Lung microvascular endothelial cell (primary cell): ENCODE measurements around the gene ALCAM. TPM values are rescaled to one million over a fixed set of nuclear protein-coding genes. Genes with fewer than 3 reads are reported as not detected.
A peak's percentile ranks its signal among the peaks of the same experiment; 100 is the strongest.
"Not testable (repeated sequence)": the region's sequence is repeated elsewhere in the genome, so short reads cannot be mapped to it uniquely, and the experiment has no call there.

ENCODE experiments used
- DNase-seq, 2 donors: peaks; one replicate each; pipeline versions ENCODE4 v3.0.0 to v3.0.0-alpha.2; 2010; ENCODE audit warnings: low read depth in 2 of 2
- total RNA-seq: library from RNA; depleted of rRNA; stranded (reverse); fragments of >200 nt; gene quantifications from 2 replicates; pipeline ENCODE4 v1.2.1, GENCODE V29; 2014

The ALCAM gene
- total RNA-seq, 1 donor from 2014 or later = 21.4 TPM

DNA sequence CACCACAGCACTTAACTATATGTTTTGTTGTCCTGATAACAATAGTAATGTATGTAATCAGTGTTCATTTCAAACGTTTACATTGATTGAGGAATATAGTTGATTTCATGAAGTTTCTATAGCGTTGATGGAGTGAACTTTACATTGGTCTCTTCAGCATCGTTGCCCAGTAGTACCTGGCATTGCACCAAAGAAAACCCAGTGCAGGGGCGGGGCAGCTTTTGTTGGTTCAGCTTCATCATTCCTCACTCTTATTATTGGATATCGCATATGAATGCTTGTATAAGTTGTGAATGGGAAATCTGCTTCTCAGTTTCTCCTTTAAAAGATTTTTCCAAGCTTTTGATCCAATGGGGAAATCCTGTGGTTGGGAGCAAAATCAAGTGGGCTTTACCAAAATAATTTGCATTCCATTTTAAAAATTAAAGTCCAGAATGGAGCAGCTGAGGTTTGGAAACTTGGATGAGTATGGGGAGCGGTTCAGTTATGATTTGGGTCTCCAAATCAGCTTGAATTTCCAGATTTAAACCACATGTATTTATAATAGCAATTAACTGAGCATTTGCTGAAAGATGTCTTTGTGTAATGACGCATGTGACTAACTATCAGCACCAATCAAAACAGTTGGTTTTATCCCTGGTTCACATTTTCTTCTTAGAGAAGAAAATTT, 213.7 kb downstream of the ALCAM start:
- peak in 1 of 2 donors; percentile 56 for DNase-seq

DNA sequence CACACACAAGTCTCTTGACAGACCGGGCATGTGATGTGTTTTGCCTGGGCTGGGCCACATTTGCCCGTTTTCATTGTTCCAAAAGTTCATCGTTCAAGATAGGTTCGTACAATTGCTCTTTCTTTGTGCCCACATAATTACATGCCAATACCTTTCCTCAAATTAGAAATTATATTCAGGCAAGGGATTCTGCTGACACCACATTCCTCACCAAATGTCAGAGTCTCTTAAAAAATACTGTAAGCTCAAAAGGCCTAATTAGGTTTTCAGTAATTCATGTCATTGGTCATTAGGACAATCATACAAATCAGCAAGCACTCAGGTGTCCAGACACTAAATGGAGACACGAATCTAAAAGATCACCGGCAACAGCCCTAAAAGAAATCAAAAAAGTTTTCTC, 215.3 kb downstream of the ALCAM start:
- DNase-seq = no peak

DNA sequence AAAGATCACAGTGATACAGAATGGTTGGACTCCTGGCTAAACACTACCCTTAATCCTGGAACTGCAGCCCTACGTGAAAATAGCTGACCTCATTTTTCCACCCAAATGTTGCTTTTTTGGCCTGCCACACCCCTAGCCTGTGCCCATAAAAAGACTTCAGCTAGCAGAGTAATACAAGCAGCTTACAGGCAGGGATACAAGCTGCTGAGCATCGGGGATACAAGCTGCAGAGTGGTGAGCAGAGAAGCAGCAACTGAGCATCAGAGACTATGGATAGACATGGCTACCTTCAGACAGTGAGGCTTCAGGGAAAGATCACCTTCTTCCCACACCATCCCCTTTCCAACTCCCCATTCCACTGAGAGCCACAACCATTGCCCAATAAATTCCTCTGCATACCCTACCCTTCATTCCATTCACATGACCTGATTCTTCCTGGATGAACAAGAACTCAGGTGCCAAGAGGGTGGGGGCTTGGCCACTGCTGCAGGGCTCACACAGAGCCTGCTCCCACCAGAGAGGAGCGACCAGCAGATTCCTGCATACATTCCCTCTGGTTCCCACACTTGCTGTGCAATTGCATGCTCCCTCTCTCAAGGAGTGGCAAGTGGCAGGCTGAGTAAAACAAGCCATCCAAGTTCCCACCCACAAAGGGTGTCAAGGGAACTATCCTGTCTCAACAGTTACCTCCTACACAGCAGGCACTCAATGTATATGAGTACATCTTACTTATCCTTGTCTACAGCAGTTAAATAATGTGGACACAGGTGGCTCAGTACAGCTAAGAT, 217.5 kb downstream of the ALCAM start:
- no peak for DNase-seq

DNA sequence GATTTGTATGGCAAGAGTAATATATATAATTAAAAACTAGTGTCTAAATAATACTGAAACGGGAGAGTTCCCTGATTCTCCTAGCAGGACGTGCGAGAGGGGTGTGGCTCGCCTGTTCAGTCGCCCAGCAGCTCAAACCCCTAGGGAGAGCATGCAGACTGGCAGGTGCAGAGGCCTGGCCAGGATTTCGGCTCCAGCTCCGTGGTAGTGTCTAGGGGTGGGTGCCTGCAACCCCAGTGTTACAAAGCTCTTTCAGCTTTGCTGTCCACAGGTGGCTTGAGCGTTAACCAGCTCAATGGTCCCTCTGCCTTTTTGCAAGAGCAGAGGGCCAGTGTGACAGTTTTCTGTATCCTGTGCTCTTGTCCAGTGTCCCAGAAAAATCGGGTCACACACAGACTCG, 226.6 kb downstream of the ALCAM start:
- DNase-seq = no peak

DNA sequence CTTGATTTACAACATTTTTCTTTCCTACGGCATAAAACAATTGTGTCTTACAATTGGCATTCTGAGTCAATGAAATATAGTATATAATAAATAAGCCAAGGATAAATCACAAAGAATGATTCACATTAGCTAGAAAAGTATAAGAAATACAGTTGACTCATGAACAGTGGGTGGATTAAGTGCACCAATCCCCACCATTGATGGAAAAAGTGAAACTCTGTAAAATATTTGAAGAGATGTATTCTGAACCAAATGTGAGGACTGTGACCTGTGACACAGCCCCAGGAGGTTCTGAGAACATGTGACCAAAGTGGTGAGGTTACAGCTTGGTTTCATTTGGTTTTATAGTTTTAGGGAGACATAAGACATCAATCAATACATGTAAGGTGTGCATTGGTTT, 227.5 kb downstream of the ALCAM start:
- DNase-seq = no peak

DNA sequence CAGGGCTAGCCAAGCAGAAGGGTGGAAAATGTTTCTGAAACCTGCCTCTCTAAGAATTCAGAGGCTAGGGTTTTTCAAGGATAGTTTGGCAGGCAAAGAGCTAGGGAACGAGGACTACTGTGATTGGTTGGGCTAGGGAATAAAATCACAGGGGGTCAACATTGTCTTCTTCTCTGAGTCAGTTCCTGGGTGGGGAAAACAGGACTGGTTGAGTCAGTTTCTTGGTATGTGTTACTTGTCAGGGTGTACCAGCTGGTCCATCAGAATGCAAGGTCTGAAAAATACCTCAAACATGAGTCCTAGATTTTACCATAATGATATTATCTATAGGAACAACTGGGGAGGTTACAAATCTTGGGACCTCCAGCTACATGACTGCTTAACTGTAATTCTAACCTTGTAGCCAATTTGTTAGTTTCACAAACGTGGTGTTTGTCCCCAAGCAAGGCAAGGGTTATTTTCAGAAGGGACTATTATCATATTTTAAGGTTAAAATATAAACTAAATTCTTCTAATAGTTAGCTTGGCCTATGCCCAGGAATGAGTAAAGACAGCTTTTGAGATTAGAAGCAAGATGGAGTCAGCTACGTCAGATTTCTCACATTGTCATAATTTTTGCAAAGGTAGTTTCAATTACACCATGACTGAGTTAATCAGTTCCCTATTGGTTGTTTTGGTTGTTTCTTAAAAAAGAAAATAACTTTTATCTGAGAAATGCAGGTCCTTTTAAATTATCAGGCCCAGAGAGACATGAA, 231.5 kb downstream of the ALCAM start:
- peak in 1 of 2 donors; percentile 76 for DNase-seq

DNA sequence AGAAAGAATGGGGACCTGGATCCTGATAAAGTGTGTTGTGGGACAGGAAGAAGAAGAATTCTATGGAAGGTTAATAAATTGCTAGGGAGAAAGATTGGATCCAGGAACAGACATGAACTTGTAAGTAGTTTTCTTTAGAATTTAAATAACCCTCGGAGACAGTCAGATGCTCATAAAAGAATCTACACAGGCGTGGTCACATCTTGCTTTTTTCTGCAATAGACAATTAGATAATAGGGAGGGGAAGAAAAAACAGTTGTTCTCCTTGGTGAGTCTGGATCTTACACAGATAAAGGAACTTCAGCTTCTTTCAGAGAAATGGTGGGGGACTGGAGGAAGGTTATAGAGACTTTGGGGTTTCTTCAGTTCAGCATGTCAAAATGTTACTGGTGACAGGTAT, 232.6 kb downstream of the ALCAM start:
- no peak for DNase-seq

DNA sequence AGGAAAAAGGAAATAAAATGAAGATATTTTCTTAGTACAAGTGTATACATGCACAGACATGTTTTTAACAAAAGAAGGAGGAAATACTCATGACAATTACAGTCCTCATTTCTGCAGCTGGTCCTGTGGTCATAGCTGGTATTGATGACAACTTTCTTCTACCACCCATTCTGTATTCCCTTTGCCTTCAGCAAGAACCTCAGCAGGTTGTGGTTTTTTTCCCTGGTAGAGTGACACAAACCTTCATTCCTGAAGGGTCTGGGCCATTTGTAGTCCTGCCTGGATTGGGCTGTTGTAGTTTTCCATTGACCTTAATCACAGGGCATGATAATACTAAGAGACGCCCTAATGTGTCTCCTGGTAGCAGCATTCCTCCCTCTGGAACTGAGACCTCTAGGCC, 235.0 kb downstream of the ALCAM start:
- not testable (repeated sequence) for DNase-seq

DNA sequence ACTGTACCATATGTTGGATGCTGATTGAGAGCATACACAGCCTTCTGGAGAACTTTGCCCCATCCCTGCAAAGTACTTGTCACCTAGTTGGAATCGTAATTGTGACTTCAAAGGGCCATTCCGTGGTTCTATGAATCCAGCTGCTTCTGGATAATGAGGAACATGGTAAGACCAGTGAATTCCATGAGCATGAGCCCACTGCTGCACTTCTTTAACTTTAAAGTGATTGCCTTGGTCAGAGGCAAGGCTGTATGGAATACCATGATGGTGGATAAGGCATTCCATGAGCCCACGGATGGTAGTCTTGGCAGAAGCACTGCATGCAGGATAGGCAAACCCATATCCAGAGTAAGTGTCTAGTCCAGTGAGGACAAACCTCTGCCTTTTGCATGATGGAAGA, 235.6 kb downstream of the ALCAM start:
- DNase-seq = not testable (repeated sequence)

DNA sequence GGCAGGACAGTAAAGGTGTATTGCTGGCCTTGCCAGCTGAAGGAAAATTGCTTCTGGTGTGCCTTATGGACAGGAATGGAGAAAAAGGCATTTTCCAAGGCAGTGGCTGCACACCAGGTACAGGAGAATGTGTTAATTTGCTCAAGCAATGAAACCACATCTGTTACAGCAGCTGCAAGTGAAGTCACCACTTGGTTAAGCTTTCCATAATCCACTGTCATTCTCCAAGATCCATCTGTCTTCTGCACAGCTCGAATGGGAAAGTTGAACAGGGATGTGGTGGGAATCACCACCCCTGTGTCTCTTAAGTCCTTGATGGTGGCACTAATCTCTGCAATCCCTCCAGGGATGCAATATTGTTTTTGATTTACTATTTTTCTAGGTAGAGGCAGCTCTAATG, 236.8 kb downstream of the ALCAM start:
- not testable (repeated sequence) for DNase-seq

DNA sequence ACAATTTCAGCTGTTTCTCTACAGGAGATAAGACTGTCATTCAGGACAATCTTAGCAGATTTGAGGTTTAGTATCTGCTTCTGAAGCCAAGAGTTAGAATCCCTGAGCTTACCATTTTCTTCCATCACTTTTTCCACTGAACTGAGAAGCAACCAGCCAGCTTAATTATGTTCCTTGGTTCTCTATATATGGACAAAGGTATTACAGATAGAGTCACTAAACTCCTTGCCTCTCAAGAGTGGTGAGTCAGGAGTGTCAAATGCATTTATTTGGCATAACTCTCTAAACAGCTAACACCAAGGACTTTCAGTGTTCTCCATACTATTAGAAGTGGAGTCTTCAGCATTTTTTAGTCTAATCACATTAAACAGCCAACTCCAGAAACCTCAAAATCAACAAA, 239.3 kb downstream of the ALCAM start:
- no peak for DNase-seq

DNA sequence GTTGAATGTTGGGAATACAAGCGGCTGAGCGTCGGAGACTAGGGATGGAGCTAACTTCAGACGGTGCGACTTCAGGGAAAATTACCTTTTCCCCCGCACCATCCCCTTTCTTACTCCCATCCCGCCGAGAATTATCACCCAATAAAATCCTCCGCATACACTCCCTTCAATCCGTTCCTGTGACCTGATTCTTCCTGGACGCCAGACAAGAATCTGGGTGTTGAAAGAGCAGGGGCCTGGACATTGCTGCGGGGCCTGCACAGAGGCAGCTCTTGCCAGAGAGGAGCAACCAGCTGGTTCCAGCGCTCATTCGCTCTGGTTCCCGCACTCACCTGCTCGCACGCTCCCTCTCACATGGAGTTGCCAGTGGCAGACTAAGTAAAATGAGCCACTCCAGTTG, 241.9 kb downstream of the ALCAM start:
- DNase-seq = no peak

DNA sequence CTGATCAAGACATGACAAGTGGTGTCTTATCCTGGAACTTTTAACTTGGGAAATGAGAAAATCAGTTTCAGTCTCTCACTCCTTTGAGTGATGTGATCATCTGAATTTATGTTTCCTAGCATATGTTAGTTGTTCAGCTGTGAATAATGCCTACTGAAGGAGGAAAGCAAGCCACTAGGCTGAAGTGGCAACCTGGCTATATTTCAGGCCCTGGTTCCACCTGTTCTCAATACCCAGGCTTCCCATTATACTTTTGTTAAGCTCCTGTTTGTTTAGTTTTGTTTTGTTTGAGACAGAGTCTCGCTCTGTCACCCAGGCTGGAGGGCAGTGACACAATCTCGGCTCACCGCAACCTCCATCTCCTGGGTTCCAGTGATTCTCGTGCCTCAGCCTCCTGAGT, 243.8 kb downstream of the ALCAM start:
- no peak for DNase-seq

DNA sequence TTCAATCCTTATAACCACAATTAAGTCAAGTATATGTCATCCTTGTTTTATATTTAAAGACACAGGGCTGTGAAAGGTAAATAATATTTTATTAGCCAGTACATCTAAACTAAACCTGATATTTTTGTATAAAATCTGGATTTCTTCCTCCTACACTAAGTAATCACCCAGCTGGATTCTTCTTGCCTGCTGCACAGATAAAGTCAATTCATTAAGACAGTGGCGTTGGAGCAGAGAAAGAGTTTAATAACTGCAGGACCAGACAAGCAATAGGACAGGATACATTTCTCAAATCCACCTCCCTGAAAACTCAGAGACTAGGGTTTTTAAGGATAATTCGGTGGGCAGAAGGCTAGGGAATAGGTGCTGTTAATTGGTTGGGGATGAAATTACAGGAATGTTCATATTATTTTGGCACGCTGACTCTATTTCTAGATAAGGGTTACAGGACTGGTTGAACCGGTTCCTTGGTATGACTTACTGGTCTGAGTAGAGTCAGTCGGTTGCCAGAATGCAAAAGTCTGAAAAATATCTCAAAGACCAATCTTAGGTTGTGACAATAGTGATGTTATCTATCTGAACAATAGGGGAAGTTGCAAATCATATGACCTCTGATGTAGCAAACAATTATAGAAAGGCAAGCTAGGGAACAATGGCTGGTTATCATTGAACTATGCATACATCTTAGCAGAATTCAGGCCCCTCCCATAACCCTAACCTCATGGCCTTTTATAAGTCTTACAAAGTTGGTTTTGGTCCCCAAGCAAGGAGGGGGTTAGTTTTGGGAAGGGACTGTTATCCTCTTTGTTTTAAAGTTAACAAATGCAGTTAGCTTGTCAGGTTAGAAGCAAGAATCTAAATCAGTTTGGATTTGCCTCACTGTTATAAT, 244.8 kb downstream of the ALCAM start:
- no peak for DNase-seq

DNA sequence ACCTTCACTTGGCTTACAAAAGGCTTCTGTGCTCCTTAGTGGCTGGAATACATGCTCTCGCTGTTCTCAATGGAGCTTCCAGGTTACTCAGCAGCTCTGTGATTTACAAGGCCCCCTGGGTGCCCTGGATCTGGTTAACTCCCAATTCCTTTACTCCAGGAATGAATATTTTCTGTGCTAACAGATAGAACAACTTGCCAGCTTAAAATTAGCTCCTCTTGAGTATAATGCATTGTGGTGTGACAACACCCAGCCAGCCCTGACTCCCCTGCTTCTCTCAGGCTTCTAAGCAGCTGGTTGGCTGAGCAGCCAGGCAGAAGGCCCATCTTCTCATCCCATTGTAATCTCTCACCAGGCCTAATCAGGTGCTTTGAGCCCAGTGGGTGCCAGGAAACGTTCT, 246.4 kb downstream of the ALCAM start:
- no peak for DNase-seq

DNA sequence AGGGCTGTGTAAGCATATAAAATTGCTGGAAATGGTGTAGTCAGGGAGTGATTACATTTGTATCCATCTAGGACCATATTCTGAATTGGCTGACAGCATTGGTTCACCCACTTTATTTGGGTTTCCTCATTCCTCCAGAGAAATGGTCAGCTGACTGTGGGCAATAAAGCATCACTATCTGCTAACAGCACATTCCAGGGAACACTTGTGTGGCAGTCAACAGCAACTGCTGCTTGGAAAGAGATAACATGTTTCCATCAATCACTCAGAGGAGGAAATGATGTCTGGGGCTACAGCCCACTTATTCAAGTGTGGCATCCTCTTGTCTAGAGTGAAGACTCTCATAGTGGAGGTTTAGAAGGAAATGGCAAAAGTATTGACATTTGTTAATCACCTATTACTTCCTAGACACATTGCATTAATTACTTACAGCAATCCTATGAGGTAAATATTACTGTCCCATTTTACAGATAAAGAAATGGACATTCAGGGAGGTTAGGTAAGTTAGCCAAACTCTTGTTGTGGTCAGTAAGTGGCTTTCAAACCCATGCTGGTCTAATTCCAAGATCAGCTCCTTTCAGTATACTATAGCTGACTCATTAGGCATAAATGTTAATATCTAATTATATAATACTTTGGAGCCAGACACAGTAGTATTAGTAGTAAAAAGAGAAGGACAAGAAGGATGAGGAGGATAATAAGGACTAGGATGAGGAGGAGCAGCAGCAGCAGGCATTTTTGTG, 247.8 kb downstream of the ALCAM start:
- DNase-seq = peak in 1 of 2 donors; percentile 10

DNA sequence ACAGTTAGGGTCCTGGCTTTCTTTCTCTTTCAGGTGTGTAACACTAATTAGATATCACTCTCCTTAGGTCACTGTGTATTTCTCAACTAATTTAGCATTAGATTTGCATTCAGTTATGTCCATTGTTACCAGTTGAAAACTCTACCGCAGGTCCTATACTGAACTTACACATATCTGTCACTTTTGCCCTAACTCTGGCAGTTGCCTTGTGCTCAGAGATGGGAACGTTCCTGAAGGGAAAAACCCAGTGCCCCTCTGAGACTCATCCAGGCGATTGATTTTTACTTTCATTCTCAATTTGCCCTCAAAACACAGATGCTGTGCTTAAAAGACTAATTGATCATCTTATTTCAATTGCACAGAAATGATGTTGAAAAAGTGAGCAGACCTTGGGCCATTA, 249.1 kb downstream of the ALCAM start:
- no peak for DNase-seq

DNA sequence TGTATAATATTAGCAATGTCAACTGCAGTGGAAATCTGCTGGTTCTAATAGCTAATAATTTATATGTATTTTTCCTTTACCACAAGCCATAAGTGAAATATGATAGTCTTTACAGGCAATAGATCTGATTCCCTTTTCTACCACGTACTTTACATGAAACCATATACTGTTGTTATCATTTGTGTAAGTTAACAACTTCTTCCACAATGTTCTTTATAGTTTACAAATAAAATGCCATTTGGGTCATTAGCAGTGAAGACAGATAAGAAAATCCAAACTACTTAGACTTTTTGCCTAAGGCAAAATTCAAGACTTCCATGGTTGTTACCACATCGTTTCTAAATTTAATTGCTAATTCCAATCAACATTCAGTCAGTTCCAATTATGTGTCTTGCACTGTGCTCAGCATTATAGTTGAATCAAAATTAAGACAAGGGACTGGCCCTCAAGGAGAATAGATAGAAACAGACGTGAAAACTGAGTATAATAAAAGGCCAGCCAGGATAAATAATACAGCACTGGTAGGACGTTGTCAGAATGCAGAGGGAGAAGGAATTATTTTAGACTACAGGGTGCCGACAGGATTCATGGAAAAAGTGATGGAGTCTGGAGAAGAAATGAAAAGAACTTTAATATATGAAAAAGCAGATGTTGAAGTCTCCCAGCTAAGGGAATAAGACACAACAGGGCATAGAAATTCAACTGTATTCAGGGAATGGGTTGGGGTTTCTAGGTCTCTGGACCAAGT, 249.8 kb downstream of the ALCAM start:
- DNase-seq = no peak

DNA sequence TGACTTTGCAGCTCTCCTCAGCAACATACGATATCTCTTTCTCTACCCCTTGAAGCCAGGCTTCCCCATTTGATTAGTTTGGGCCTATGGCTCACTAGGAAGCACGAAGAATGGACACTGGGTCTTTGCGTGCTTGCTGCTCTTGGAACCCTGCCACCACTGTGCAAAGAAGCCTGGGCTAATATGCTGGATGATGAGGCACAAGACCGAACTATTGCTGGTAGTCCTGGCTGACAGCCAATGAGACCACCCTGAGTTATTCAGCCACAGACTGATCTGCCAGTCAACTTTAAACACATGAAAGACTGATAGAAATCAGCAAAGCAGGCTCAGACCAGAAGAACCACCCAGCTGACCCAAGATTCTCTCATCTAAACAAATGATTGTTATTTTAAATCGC, 251.8 kb downstream of the ALCAM start:
- DNase-seq = no peak

DNA sequence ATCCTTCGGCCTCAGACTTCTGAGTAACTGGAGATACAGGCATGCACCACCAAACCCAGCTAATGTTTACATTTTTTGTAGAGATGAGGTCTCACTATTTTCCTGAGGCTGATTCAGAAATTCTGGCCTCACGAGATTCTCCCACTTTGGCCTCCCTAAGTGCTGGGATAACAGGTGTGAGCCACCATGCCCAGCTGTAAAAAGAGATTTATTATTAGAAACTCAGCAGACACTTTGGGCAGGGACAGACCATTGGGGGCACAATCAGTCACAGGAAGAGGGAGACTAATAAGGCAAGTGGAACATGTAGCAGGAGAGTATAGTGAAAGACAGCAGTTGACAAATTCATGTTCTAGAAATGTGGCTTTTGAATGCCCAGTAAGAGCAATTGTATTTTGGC, 252.9 kb downstream of the ALCAM start:
- DNase-seq = no peak
